ENCODE results near the gene GLRX5.

GLRX5 gene

DNA sequence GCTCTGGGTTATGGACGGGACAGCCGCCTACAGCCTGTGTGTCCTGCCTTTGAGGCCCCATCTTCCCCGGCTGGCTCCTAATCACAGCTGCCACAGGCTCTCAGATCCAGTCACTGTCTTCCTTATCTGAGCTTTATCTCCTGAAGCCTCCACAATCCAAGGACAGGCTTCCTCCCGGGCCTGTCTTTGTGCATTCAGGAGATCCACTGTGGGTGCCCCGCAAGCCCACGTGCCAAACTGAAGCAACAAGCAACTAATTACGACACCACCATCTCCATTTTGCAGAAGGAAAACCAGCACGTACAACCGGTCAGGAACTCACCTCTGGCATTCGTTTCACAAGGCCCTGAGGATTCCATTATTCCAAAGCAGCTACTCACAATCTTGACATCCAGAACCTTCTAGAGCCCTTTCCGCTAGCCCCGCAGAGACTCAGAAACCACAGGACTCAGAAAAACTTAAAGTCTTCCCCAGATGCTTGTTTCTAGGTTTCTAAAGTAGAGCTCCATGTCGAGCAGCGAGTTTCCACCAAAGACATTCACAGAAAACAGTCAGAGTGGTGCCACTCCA is 32.4 kb upstream of the GLRX5 start:
- Histone ChIP-seq H2AFZ (ENCODE audit: low read length) (no peak overlapping the region), H3K4me3 (ENCODE audit: low read length) (peak overlapping the region; percentile 10; the same call in 1 of the 2 replicates), H3K9me2 (replicated peaks; ENCODE audit: insufficient read depth, low read length) (no peaks in the 10 kb centered on the region), H3K4me2 (ENCODE audit: low read depth, low read length) (peak overlapping the region; percentile 49; the same call in 1 of the 2 replicates), H3K36me3 (replicated peaks; ENCODE audit: insufficient read depth, low read length) (no peaks in the 10 kb centered on the region), H3K9ac (ENCODE audit: low read length) (peak overlapping the region; percentile 73), H3K9me3 (replicated peaks; ENCODE audit: insufficient read depth, low read length) (no peaks in the 10 kb centered on the region), H3F3A (ENCODE audit: insufficient read depth, low read length) (peaks cover 29% of the 10 kb centered on the region), H3K27ac (ENCODE audit: low read length) (peak overlapping the region; percentile 99), H3K4me1 (ENCODE audit: low read length) (peaks cover 85% of the 10 kb centered on the region), H3K27me3 (replicated peaks; ENCODE audit: insufficient read depth, low read length) (no peaks in the 10 kb centered on the region), H3K79me2 (ENCODE audit: low read length) (peaks cover 86% of the 10 kb centered on the region), H4K20me1 (ENCODE audit: insufficient read depth, low read length) (no peaks in the 10 kb centered on the region)
- DNase-seq: peak; percentile 25
- TF ChIP-seq EZH2phosphoT487 (IDR thresholded peaks at IDR 0.05; ENCODE audit: low read length) (no peak), EZH2 (optimal IDR thresholded peaks at IDR 0.05; ENCODE audit: low read depth, low read length) (no peak)
- TF ChIP-seq, protein P1, sequence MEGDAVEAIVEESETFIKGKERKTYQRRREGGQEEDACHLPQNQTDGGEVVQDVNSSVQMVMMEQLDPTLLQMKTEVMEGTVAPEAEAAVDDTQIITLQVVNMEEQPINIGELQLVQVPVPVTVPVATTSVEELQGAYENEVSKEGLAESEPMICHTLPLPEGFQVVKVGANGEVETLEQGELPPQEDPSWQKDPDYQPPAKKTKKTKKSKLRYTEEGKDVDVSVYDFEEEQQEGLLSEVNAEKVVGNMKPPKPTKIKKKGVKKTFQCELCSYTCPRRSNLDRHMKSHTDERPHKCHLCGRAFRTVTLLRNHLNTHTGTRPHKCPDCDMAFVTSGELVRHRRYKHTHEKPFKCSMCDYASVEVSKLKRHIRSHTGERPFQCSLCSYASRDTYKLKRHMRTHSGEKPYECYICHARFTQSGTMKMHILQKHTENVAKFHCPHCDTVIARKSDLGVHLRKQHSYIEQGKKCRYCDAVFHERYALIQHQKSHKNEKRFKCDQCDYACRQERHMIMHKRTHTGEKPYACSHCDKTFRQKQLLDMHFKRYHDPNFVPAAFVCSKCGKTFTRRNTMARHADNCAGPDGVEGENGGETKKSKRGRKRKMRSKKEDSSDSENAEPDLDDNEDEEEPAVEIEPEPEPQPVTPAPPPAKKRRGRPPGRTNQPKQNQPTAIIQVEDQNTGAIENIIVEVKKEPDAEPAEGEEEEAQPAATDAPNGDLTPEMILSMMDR (IDR thresholded peaks at IDR 0.05; ENCODE audit: low read length): no peak

DNA sequence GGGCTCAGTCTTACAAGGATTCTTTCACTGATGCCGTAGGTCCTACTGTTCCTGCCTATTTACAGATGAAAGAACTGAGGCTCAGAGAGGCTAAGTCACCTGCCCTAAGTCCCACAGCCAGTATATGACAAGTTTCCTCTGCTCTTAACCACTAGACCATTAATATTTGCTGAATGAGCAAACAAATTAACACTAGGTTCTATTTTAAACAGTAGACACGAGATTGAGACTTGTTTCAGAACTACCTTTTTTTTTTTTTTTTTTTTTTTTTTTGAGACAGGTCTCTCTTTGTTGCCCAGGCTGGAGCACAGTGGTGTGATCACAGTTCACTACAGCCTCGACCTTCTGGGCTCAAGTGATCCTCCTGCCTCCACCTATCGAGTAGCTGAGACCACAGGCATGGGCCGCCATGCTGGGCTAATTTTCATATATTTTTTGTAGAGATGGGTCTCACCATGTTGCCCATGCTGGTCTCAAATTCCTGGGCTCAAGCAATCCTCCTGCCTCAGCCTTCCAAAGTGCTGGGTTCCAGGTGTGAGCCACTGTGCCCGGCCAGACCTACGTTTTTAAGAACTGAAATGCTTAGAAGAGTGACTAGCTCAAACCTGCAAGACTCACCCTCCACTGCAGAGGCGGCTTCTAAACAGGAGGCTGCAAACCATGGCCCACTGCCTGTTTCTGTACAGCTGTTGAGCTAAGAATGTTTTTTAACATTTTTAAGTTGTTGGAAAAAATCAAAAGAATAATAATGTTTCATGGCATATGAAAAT is 31.3 kb upstream of the GLRX5 start:
- Histone ChIP-seq H2AFZ (ENCODE audit: low read length) (no peak overlapping the region), H3F3A (ENCODE audit: insufficient read depth, low read length) (peaks cover 29% of the 10 kb centered on the region), H3K9ac (ENCODE audit: low read length) (peak overlapping the region; percentile 73), H3K79me2 (ENCODE audit: low read length) (peaks cover 86% of the 10 kb centered on the region), H3K4me1 (ENCODE audit: low read length) (peaks cover 88% of the 10 kb centered on the region), H3K27me3 (replicated peaks; ENCODE audit: insufficient read depth, low read length) (no peaks in the 10 kb centered on the region), H3K9me3 (replicated peaks; ENCODE audit: insufficient read depth, low read length) (no peaks in the 10 kb centered on the region), H3K27ac (ENCODE audit: low read length) (peak overlapping the region; percentile 99), H3K36me3 (replicated peaks; ENCODE audit: insufficient read depth, low read length) (no peaks in the 10 kb centered on the region), H4K20me1 (ENCODE audit: insufficient read depth, low read length) (no peaks in the 10 kb centered on the region), H3K4me2 (ENCODE audit: low read depth, low read length) (peak overlapping the region; percentile 49), H3K4me3 (ENCODE audit: low read length) (no peak overlapping the region), H3K9me2 (replicated peaks; ENCODE audit: insufficient read depth, low read length) (no peaks in the 10 kb centered on the region)
- peak; percentile 82 for DNase-seq
- no peak for TF ChIP-seq EZH2 (optimal IDR thresholded peaks at IDR 0.05; ENCODE audit: low read depth, low read length)
- TF ChIP-seq, protein P1 (IDR thresholded peaks at IDR 0.05; ENCODE audit: low read length): no peak

DNA sequence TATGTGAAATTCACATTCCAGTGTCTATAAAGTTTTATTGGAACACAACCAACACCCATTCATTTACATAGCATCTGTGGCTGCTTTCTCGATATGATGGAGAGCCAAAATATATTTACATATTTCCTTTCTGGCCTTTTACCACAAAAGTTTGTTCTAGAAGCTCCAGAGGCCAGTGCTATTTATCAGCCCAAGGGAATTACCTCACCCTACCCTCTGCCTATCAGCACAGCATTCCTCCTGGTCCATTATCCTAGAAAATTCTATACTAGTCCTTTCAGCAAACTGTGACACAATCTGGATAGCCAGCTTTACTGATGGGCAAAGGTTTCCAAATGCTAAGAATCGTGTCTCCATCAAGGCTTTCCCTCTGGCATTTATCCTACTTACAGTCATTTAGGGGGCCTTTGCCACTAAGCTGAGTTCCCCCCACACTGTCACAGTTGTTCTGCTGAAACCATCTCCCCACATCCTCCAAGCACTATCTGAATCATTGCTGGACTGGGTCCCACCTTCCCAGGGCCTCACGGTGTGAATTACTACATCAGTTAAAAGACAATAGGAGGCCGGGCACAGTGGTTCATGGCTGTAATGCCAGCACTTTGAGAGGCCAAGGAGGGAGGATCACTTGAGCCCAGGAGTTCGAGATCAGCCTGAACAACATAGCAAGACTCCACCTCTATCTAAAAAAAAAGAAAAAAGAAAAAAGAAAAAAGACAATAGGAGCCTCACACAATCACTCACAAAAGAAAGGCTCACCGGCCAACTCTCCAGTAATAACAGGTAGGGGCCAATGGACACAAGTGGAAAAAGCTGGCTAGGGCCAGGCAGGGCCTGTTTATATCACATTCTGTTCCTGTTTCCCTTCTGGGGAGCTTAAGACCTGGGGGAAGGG is 30.5 kb upstream of the GLRX5 start:
- H4K20me1 ChIP-seq (ENCODE audit: insufficient read depth, low read length): no peaks in the 10 kb centered on the region
- no peaks in the 10 kb centered on the region for H3K9me2 ChIP-seq (replicated peaks; ENCODE audit: insufficient read depth, low read length)
- no peaks in the 10 kb centered on the region for H3K36me3 ChIP-seq (replicated peaks; ENCODE audit: insufficient read depth, low read length)
- peaks cover 86% of the 10 kb centered on the region for H3K79me2 ChIP-seq (ENCODE audit: low read length)
- H3F3A ChIP-seq (ENCODE audit: insufficient read depth, low read length): peaks cover 31% of the 10 kb centered on the region
- no peaks in the 10 kb centered on the region for H3K9me3 ChIP-seq (replicated peaks; ENCODE audit: insufficient read depth, low read length)
- peak overlapping the region; percentile 73; the same call in 1 of the 2 replicates for H3K9ac ChIP-seq (ENCODE audit: low read length)
- H2AFZ ChIP-seq (ENCODE audit: low read length): no peak overlapping the region
- DNase-seq: peak; percentile 75
- peak overlapping the region; percentile 49 for H3K4me2 ChIP-seq (ENCODE audit: low read depth, low read length)
- H3K27me3 ChIP-seq (replicated peaks; ENCODE audit: insufficient read depth, low read length): no peaks in the 10 kb centered on the region
- peak overlapping the region; percentile 99 for H3K27ac ChIP-seq (ENCODE audit: low read length)
- peaks cover 89% of the 10 kb centered on the region for H3K4me1 ChIP-seq (ENCODE audit: low read length)
- TF ChIP-seq, protein P1 (IDR thresholded peaks at IDR 0.05; ENCODE audit: low read length): no peak
- TF ChIP-seq EZH2 (optimal IDR thresholded peaks at IDR 0.05; ENCODE audit: low read depth, low read length) (no peak), EZH2phosphoT487 (IDR thresholded peaks at IDR 0.05; ENCODE audit: low read length) (no peak)
- H3K4me3 ChIP-seq (ENCODE audit: low read length): no peak overlapping the region

Measured in MM.1S (cell line).